Measurements from ENCODE around the gene PROM2. TPM values are rescaled to one million over a fixed set of nuclear protein-coding genes. Genes with fewer than 3 reads are reported as not detected.

PROM2 gene
- total RNA-seq, 1 experiment from 2014 or later: 3.1 TPM

GRCh38 chr2:95261602-95262001 lies 12.6 kb upstream of the PROM2 start:
- no CpG with 5 or more reads among the region's 6 CpGs for WGBS (ENCODE audit: extremely low coverage, insufficient read length, low lambda C conversion rate)
- Histone ChIP-seq H2AK5ac (ENCODE audit: insufficient read length, low read length) (no peak overlapping the region), H2BK5ac (ENCODE audit: insufficient read length, low read length) (no peak overlapping the region), H3K18ac (ENCODE audit: insufficient read length, low read depth, low read length) (no peak overlapping the region), H3K56ac (ENCODE audit: insufficient read length, low read depth, low read length) (no peak overlapping the region), H4K20me1 (ENCODE audit: control insufficient read depth, insufficient read depth, insufficient read length) (no peaks in the 10 kb centered on the region), H3K27ac (ENCODE audit: insufficient read length, low read depth, low read length) (no peak overlapping the region), H3K9me3 (ENCODE audit: control insufficient read depth, low read depth, low read length) (no peaks in the 10 kb centered on the region), H3K23me2 (ENCODE audit: insufficient read length, low read depth, low read length, poor library complexity, severe bottlenecking) (no peaks in the 10 kb centered on the region), H2BK15ac (ENCODE audit: low read depth, low read length) (no peak overlapping the region), H2BK120ac (ENCODE audit: low read depth, low read length, poor library complexity, severe bottlenecking) (no peak overlapping the region), H3K79me2 (ENCODE audit: insufficient read depth, low read length) (no peaks in the 10 kb centered on the region), H2AFZ (ENCODE audit: low read length) (no peak overlapping the region), H3K27me3 (ENCODE audit: insufficient read depth, low read length) (no peaks in the 10 kb centered on the region), H3K14ac (ENCODE audit: insufficient read depth, low read length) (no peak overlapping the region), H4K91ac (ENCODE audit: insufficient read length, low read depth, low read length) (no peak overlapping the region), H3T11ph (ENCODE audit: low read length) (no peak overlapping the region), H3K23ac (ENCODE audit: insufficient read length, low read depth, low read length) (no peak overlapping the region), H3K4me2 (ENCODE audit: insufficient read depth, insufficient read length, low read length) (no peak overlapping the region), H4K8ac (replicated peaks; ENCODE audit: insufficient read length, low read depth, low read length) (no peak overlapping the region), H3K4ac (ENCODE audit: low read depth, low read length) (no peak overlapping the region), H2BK20ac (ENCODE audit: low read depth, low read length, poor library complexity, severe bottlenecking) (no peak overlapping the region), H3K9ac (ENCODE audit: extremely low read depth, insufficient read length, low read length) (no peak overlapping the region), H3K79me1 (ENCODE audit: insufficient read depth, low read depth, low read length, poor library complexity, severe bottlenecking) (no peaks in the 10 kb centered on the region), H3K4me1 (ENCODE audit: insufficient read depth, low read length) (no peaks in the 10 kb centered on the region), H2BK12ac (ENCODE audit: insufficient read length, low read depth, low read length) (no peak overlapping the region), H4K5ac (ENCODE audit: insufficient read length, low read depth, low read length) (no peak overlapping the region)
- Mint-ChIP-seq H3K4me3 (no peak overlapping the region), H3K27me3 (ENCODE audit: low read depth) (peaks cover 9% of the 10 kb centered on the region), H3K9me3 (peaks cover 22 to 47% of the 10 kb centered on the region in 2 experiments), H3K4me1 (peaks cover 4 to 10% of the 10 kb centered on the region in 2 experiments), H3K36me3 (ENCODE audit: insufficient read depth in 1 of 3, low read depth in 3 of 3) (peaks cover 0 to 8% (median 4%) of the 10 kb centered on the region in 3 experiments; a peak in 3 of 7 replicates), H3K27ac (peak overlapping the region in 1 of 3 experiments; percentile 85; a peak in 1 of 7 replicates)
- DNase-seq: no peak
- TF ChIP-seq CTCF (conservative IDR thresholded peaks at IDR 0.05): no peak
